Measurements from ENCODE around the gene TNIK. TPM values are rescaled to one million over a fixed set of nuclear protein-coding genes. Genes with fewer than 3 reads are reported as not detected.

Gene TNIK
- total and polyA plus RNA-seq, 2 of the 4 experiments (the other 2 are of a cell fraction), result 3.4 to 6.3 TPM

DNA sequence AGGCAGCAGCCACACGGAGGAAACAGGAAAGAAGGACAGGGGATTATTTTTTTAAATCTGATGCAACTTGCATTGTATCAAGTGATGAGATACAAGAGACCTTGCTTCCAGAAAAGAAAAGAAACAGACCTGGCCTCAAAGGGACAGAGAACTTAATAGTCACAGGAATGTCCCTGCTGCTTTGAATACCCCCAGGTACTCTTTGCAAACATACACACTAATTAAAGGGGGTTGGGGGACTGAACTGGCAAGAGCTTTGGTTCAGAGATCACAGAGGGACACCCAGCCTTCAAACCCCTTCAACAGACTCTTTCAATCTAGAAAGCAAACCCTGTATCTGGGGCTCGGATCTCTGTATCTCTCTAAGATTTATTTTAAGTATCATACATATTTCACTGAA, 18.0 kb downstream of the TNIK start:
- H3K14ac ChIP-seq (replicated peaks; ENCODE audit: low read depth, low read length), result no peak overlapping the region
- TF ChIP-seq MXI1 (IDR thresholded peaks at IDR 0.05; ENCODE audit: borderline replicate concordance, low read depth, low read length), result no peak
- TF ChIP-seq SMC3 (IDR thresholded peaks at IDR 0.05; ENCODE audit: low read depth, low read length), result no peak
- TF ChIP-seq NFE2L2 (IDR thresholded peaks at IDR 0.05; ENCODE audit: low read depth, low read length), result no peak
- no peak overlapping the region for H2AK5ac ChIP-seq (ENCODE audit: low read depth, low read length)
- H2BK5ac ChIP-seq (ENCODE audit: low read depth, low read length, poor library complexity, severe bottlenecking), result no peak overlapping the region
- H3K27ac ChIP-seq (ENCODE audit: insufficient read depth, low read length), result no peak overlapping the region
- H3K27me3 ChIP-seq (ENCODE audit: control insufficient read depth, insufficient read depth, low read length), result no peaks in the 10 kb centered on the region
- H4K5ac ChIP-seq (ENCODE audit: low read depth, low read length), result no peak overlapping the region
- no peak overlapping the region for H4K91ac ChIP-seq (ENCODE audit: insufficient read depth, low read depth, low read length)
- intact Hi-C loops (cut with micrococcal nuclease) (no loop called here), dilution Hi-C loops (cut with HindIII; ENCODE audit: low sequenced_read_pairs, unreplicated experiment) (no loop called here), in situ Hi-C loops (cut with MboI; ENCODE audit: low sequenced_read_pairs) (no loop called here)
- no peak overlapping the region for H2AK9ac ChIP-seq (replicated peaks; ENCODE audit: low read depth, low read length, poor library complexity)
- no peaks in the 10 kb centered on the region for H3K9me1 ChIP-seq (ENCODE audit: insufficient read depth, low read length)
- H4K8ac ChIP-seq (ENCODE audit: low read depth in 2 of 2, low read length in 2 of 2), result no peak overlapping the region
- CTCF ChIA-PET, result no interaction called here
- H3K56ac ChIP-seq (ENCODE audit: extremely low read depth, insufficient read depth, low read length), result no peak overlapping the region
- no peak overlapping the region for H2BK20ac ChIP-seq (ENCODE audit: low read depth, low read length)
- no peak overlapping the region for H3K18ac ChIP-seq (ENCODE audit: low read depth, low read length)
- no peak overlapping the region for H3K4ac ChIP-seq (ENCODE audit: low read depth, low read length)
- no CpG with 5 or more reads among the region's 2 CpGs for whole genome bisulfite sequencing, 2 experiments (ENCODE audit: extremely low coverage in 2 of 2, insufficient read length in 1 of 2)
- no peak overlapping the region for H2AFZ ChIP-seq (replicated peaks; ENCODE audit: low read length, poor library complexity)
- H3K79me1 ChIP-seq (ENCODE audit: low read depth in 1 of 2, low read length in 2 of 2), result peaks cover 0 to 6% of the 10 kb centered on the region in 2 experiments; a peak in 1 of 4 replicates
- no TSS peak for BruUV-seq (replicated peaks)
- POLR2A ChIA-PET (ENCODE audit: unreplicated experiment), result no interaction called here
- H3K9me3 ChIP-seq (ENCODE audit: control insufficient read depth, insufficient read depth, low read length), result no peaks in the 10 kb centered on the region
- no peak overlapping the region for H3K23ac ChIP-seq (ENCODE audit: low read depth, low read length)
- no peak overlapping the region for H2BK15ac ChIP-seq (ENCODE audit: low read depth, low read length)
- ATAC-seq (ENCODE audit: low read depth) (no peak), DNase-seq (no peak)
- no peak overlapping the region for H2BK120ac ChIP-seq (ENCODE audit: low read depth, low read length)
- no peaks in the 10 kb centered on the region for H4K20me1 ChIP-seq (ENCODE audit: insufficient read depth, low read length)
- H3K4me2 ChIP-seq (ENCODE audit: low read depth, low read length), result no peak overlapping the region
- no peaks in the 10 kb centered on the region for H3K36me3 ChIP-seq (ENCODE audit: control insufficient read depth, insufficient read depth, low read length)
- no peak overlapping the region for H3K4me3 ChIP-seq (ENCODE audit: insufficient read depth, low read depth, low read length)
- H3K4me1 ChIP-seq (ENCODE audit: control insufficient read depth, insufficient read depth, low read length), result peaks cover 4% of the 10 kb centered on the region
- H3K9ac ChIP-seq (ENCODE audit: low read depth, low read length), result no peak overlapping the region

All from IMR-90 (cell line).